A673 (cell line): ENCODE data around the gene RNF125. TPM values are rescaled to one million over a fixed set of nuclear protein-coding genes. Genes with fewer than 3 reads are reported as not detected.

ENCODE experiments used
- BruUV-seq: library from RNA; stranded (reverse); fragments of 400-500 nt; replicated peaks from 2 replicates; lab custom pipeline; 2021; lab: Mats Ljungman, UMichigan
- CTCF ChIA-PET: fragments of 300-600 bp; sonication (Branson Sonifier 250); formaldehyde crosslinking; loops from one replicate; lab custom pipeline; 2022; ENCODE audit warnings: antibody characterized with exemption; lab: Charles Lee
- POLR2A ChIA-PET: fragments of 300-600 bp; sonication (Branson Sonifier 250); formaldehyde crosslinking; loops from one replicate; lab custom pipeline; 2022; ENCODE audit warnings: antibody characterized with exemption; ENCODE audit not compliant: low non-redundant PET; lab: Charles Lee
- DNase-seq: peaks from one replicate; pipeline ENCODE4 v3.0.0-alpha.2; 2015; ENCODE audit warnings: low spot score
- H3K27ac ChIP-seq: fragments of 200-600 bp; sonication (generic); 2 replicates; pipeline ENCODE4 v1.5.1; 2016; ENCODE audit warnings: mixed run types, low read depth, mild to moderate bottlenecking, mixed read lengths, antibody characterized with exemption, low read length; ENCODE audit not compliant: poor library complexity, severe bottlenecking
- H3K27me3 ChIP-seq: fragments of 200-600 bp; sonication (generic); replicated peaks from 2 replicates; pipeline ENCODE4 v1.6.1; 2017; ENCODE audit warnings: mixed run types, low read depth, mild to moderate bottlenecking, mixed read lengths, antibody characterized with exemption, low read length; ENCODE audit not compliant: insufficient read depth, poor library complexity
- H3K36me3 ChIP-seq: fragments of 200-600 bp; sonication (generic); 2 replicates; pipeline ENCODE4 v1.6.1; 2016; ENCODE audit warnings: mixed run types, mild to moderate bottlenecking, mixed read lengths, antibody characterized with exemption, low read length; ENCODE audit not compliant: insufficient read depth, poor library complexity, severe bottlenecking
- H3K4me1 ChIP-seq: fragments of 200-600 bp; sonication (generic); 2 replicates; pipeline ENCODE4 v1.6.1; 2017; ENCODE audit warnings: mixed run types, mild to moderate bottlenecking, mixed read lengths, antibody characterized with exemption, low read length; ENCODE audit not compliant: insufficient read depth, poor library complexity, severe bottlenecking
- H3K4me3 ChIP-seq: fragments of 200-600 bp; sonication (generic); 2 replicates; pipeline ENCODE4 v1.5.1; 2016; ENCODE audit warnings: low read depth, mixed run types, mild to moderate bottlenecking, mixed read lengths, low read length; ENCODE audit not compliant: poor library complexity, severe bottlenecking
- H3K9me3 ChIP-seq: fragments of 200-600 bp; sonication (generic); 2 replicates; pipeline ENCODE4 v1.6.1; 2016; ENCODE audit warnings: mixed run types, low read depth, mild to moderate bottlenecking, mixed read lengths, antibody characterized with exemption, low read length; ENCODE audit not compliant: poor library complexity, severe bottlenecking
- CTCF ChIP-seq: fragments of 300-800, 200-600 bp; sonication (generic); conservative IDR thresholded peaks from 2 replicates; pipeline ENCODE4 v1.5.1; 2017; ENCODE audit warnings: low read depth, mild to moderate bottlenecking, antibody characterized with exemption, low read length, moderate library complexity, mixed read lengths
- EZH2 ChIP-seq: fragments of 200-600 bp; sonication (generic); IDR thresholded peaks from 2 replicates; pipeline ENCODE4 v1.6.1; 2017; ENCODE audit warnings: borderline replicate concordance, low read depth, mild to moderate bottlenecking, mixed read lengths, antibody characterized with exemption, low read length; ENCODE audit not compliant: poor library complexity, severe bottlenecking
- intact Hi-C: fragments of 100-400 bp; cut with micrococcal nuclease; formaldehyde crosslinking; loops from one replicate; pipeline ENCODE4 v1.10.0; 2022; ENCODE audit not compliant: unreplicated experiment
- total RNA-seq: library from RNA; stranded (reverse); gene quantifications from 2 replicates; pipeline ENCODE4 v1.2.3, GENCODE V29; 2021

The RNF125 gene
- total RNA-seq, 1 experiment from 2014 or later: 1.5 TPM

DNA sequence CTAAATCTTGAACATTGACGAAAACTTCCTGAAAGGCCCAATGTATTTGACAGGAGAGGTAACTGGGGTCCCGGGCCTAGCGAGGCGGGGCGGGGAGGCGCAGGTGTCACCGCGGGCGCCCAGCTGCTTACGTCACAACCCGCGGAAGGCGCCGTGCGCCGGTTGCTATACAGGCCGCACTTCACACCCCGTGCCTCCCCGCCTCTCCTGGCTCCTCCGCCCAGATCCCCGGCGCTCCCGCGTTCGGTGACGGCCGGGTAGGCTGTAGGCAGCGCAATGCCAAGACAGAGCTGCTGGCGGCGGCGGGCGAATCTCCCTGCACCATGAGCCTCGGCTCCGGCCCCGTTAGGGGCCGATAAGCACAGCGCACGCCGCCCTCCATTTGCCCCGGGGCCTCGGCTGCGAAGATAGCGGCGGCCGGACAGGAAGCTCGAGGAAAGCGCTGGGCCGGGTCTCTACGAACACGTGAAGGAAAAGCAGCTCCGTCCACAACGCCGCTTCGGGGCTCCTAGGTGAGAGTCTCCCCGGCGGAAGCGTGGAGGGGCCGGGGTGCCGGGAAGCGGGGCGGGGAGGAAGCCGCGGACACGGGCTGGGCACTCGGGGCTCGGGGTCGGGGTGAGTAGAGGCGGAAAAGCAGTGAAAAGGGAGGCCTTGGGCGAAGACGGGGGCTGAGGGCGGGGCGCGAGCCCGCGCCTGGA, 73.2 kb downstream of the RNF125 start, which contains the start of gene RNF138:
TSS of gene RNF138 (plus strand) at position 151 of the 698 bp plus-strand sequence. CDS start 903 bp downstream, outside the sequence.
- Histone ChIP-seq H3K27me3 (no peaks in the 10 kb centered on the region), H3K36me3 (peaks cover 6% of the 10 kb centered on the region), H3K4me1 (peaks cover 21% of the 10 kb centered on the region), H3K9me3 (no peaks in the 10 kb centered on the region), H3K4me3 (peak within 1 kb of the TSS; percentile 78), H3K27ac (peak within 1 kb of the TSS; percentile 98)
- intact Hi-C loops: no loop called here
- ChIA-PET CTCF (no interaction called here), POLR2A (interaction anchor here (0.5 to 0.6 kb wide), 2 partner anchors 226 to 248 kb away, joined by 3 to 9 read pairs; no protein-coding TSS in a partner anchor)
- TF ChIP-seq CTCF (no peak), EZH2 (no peak)
- peak; percentile 91 for DNase-seq
- BruUV-seq: TSS peak; percentile 65

DNA sequence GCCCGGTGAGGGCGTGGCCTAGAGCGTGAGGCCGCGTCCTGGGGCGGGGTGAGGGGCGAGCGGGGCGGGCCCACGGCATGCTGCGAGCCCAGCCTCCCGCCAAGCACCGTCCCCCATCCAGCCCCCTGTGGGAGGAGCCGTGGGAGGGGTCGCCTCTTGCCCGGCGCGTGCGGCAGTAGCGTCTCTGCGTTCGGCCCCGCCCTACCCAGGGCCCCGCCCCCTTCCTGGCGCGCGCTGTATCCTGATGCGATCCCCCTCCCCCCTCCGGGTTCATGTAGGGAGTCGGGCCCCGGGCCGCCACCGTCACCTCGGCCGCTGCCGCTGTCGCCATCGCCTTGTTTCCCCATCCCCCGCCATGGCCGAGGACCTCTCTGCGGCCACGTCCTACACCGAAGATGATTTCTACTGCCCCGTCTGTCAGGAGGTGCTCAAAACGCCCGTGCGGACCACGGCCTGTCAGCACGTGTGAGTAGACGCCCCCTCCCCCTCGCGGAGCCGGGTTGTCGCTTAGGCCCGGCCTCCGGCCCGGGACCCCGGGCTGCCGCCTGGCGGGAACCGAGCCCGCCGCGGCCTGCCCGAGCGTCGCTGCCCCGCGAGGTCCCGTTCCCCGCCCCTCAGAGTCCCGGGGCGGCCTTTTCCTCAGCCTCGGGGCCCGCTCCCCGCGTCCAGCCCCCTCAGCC, 73.9 kb downstream of the RNF125 start:
- Histone ChIP-seq H3K27me3 (no peaks in the 10 kb centered on the region), H3K27ac (peak overlapping the region; percentile 98), H3K9me3 (no peaks in the 10 kb centered on the region), H3K36me3 (peaks cover 6% of the 10 kb centered on the region), H3K4me1 (peaks cover 21% of the 10 kb centered on the region), H3K4me3 (peak overlapping the region; percentile 78)
- ChIA-PET POLR2A (no interaction called here), CTCF (no interaction called here)
- peak; percentile 97 for DNase-seq
- no TSS peak for BruUV-seq
- no peak for TF ChIP-seq EZH2
- no peak for TF ChIP-seq CTCF
- intact Hi-C loops: no loop called here

DNA sequence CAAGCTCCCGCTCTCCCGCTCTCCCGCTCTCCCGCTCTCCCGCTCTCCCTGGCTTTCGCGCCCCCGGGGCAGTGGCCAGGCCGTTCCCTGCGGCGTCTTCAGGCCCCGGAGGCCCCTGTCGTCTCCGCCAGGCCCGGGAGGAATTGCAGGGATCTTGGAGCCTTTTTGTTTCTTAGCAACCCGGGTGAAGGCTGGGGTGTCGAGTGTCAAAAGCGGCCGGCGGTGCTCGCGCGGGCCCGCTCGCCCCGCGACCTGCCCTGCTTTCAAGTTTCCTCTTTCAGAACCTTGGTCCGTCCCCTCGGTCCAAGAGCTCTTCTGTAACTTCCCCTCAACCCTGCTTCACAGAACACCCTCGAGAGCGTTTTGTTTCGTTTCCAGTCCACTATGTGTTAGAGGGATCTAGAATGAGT, 74.5 kb downstream of the RNF125 start:
- Histone ChIP-seq H3K36me3 (peaks cover 6% of the 10 kb centered on the region), H3K9me3 (no peaks in the 10 kb centered on the region), H3K4me3 (peak overlapping the region; percentile 78), H3K4me1 (peaks cover 21% of the 10 kb centered on the region), H3K27me3 (no peaks in the 10 kb centered on the region), H3K27ac (peak overlapping the region; percentile 98)
- no TSS peak for BruUV-seq
- TF ChIP-seq EZH2 (no peak), CTCF (no peak)
- ChIA-PET POLR2A (no interaction called here), CTCF (no interaction called here)
- DNase-seq: peak; percentile 68
- intact Hi-C loops: no loop called here
